ENCODE results near the gene KRT20.

The KRT20 gene

GRCh38 chr17:40909351-40909750 is 24.3 kb upstream of the KRT20 start:
- no peak overlapping the region for H3K4me3 ChIP-seq (ENCODE audit: low read depth, low read length)
- H3K9me3 ChIP-seq (ENCODE audit: control insufficient read depth, low read length) = no peaks in the 10 kb centered on the region
- H3K9ac ChIP-seq = no peak overlapping the region
- H3K27ac ChIP-seq = no peak overlapping the region
- no peaks in the 10 kb centered on the region for H3K79me2 ChIP-seq
- peaks cover 11% of the 10 kb centered on the region for H3K4me1 ChIP-seq
- H3K27me3 ChIP-seq (ENCODE audit: control insufficient read depth, insufficient read depth, low read length) = no peaks in the 10 kb centered on the region
- H3K4me2 ChIP-seq (ENCODE audit: low read length) = no peak overlapping the region
- TF ChIP-seq CTCF (IDR thresholded peaks at IDR 0.05) = peak; percentile 76
- no peaks in the 10 kb centered on the region for H3K36me3 ChIP-seq (ENCODE audit: control insufficient read depth, insufficient read depth, low read length)
- no peak overlapping the region for H2AFZ ChIP-seq

- Histone ChIP-seq H3K27ac (no peak overlapping the region), H3K27me3 (ENCODE audit: control insufficient read depth, insufficient read depth, low read length) (no peaks in the 10 kb centered on the region), H3K9ac (no peak overlapping the region), H3K4me2 (ENCODE audit: low read length) (no peak overlapping the region), H3K9me3 (ENCODE audit: control insufficient read depth, low read length) (no peaks in the 10 kb centered on the region), H3K4me1 (peaks cover 11% of the 10 kb centered on the region), H3K36me3 (ENCODE audit: control insufficient read depth, insufficient read depth, low read length) (no peaks in the 10 kb centered on the region), H3K79me2 (no peaks in the 10 kb centered on the region), H3K4me3 (ENCODE audit: low read depth, low read length) (no peak overlapping the region), H2AFZ (no peak overlapping the region)
- TF ChIP-seq CTCF (IDR thresholded peaks at IDR 0.05) = no peak
Observed at GRCh38 chr17:40906613-40907012, 21.6 kb upstream of the KRT20 start.

GRCh38 chr17:40905370-40905769 is 20.3 kb upstream of the KRT20 start:
- Histone ChIP-seq H3K79me2 (no peaks in the 10 kb centered on the region), H3K4me1 (peaks cover 5% of the 10 kb centered on the region), H3K9me3 (ENCODE audit: control insufficient read depth, low read length) (no peaks in the 10 kb centered on the region), H3K27me3 (ENCODE audit: control insufficient read depth, insufficient read depth, low read length) (no peaks in the 10 kb centered on the region), H3K4me3 (ENCODE audit: low read depth, low read length) (no peak overlapping the region), H3K27ac (no peak overlapping the region), H3K4me2 (ENCODE audit: low read length) (no peak overlapping the region), H3K36me3 (ENCODE audit: control insufficient read depth, insufficient read depth, low read length) (no peaks in the 10 kb centered on the region), H2AFZ (no peak overlapping the region), H3K9ac (no peak overlapping the region)
- TF ChIP-seq CTCF (IDR thresholded peaks at IDR 0.05) = no peak

GRCh38 chr17:40903129-40903847 is 18.2 kb upstream of the KRT20 start:
- no peak overlapping the region for H2AFZ ChIP-seq
- no peak overlapping the region for H3K9ac ChIP-seq
- H3K4me1 ChIP-seq = no peaks in the 10 kb centered on the region
- H3K4me2 ChIP-seq (ENCODE audit: low read length) = no peak overlapping the region
- H3K9me3 ChIP-seq (ENCODE audit: control insufficient read depth, low read length) = no peaks in the 10 kb centered on the region
- no peaks in the 10 kb centered on the region for H3K27me3 ChIP-seq (ENCODE audit: control insufficient read depth, insufficient read depth, low read length)
- H3K4me3 ChIP-seq (ENCODE audit: low read depth, low read length) = no peak overlapping the region
- TF ChIP-seq CTCF (IDR thresholded peaks at IDR 0.05) = no peak
- H3K27ac ChIP-seq = no peak overlapping the region
- no peaks in the 10 kb centered on the region for H3K79me2 ChIP-seq
- H3K36me3 ChIP-seq (ENCODE audit: control insufficient read depth, insufficient read depth, low read length) = no peaks in the 10 kb centered on the region

- Histone ChIP-seq H3K27me3 (ENCODE audit: control insufficient read depth, insufficient read depth, low read length) (no peaks in the 10 kb centered on the region), H3K27ac (no peak overlapping the region), H2AFZ (no peak overlapping the region), H3K9me3 (ENCODE audit: control insufficient read depth, low read length) (no peaks in the 10 kb centered on the region), H3K4me3 (ENCODE audit: low read depth, low read length) (no peak overlapping the region), H3K4me2 (ENCODE audit: low read length) (no peak overlapping the region), H3K36me3 (ENCODE audit: control insufficient read depth, insufficient read depth, low read length) (no peaks in the 10 kb centered on the region), H3K9ac (no peak overlapping the region), H3K79me2 (no peaks in the 10 kb centered on the region), H3K4me1 (no peaks in the 10 kb centered on the region)
- no peak for TF ChIP-seq CTCF (IDR thresholded peaks at IDR 0.05)
Observed at GRCh38 chr17:40902498-40902897, 17.5 kb upstream of the KRT20 start.
